ENCODE results near the gene MPV17L2. TPM values are rescaled to one million over a fixed set of nuclear protein-coding genes. Genes with fewer than 3 reads are reported as not detected.

Gene MPV17L2
- total and polyA plus RNA-seq, 2 donors (not counting 3 experiments of a cell fraction or from before 2014, with no cell fraction given): 13.8 to 27.6 TPM

DNA sequence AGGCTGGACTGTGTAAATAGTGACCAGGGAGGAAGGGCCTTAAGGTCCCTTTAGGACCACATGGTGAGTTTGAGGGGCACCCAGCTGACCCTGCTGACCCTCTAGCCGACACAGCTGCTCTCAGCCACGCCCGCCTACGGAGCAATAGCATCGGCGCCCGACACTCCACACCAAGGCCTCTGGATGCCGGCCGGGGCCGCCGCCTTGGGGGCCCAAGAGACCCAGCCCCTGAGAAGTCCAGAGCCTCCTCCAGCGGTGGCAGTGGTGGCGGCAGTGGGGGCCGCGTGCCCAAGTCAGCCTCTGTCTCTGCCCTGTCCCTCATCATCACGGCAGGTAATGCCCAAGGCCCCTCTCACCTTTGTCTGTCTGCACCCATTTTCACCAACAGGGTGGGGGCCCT is 48.7 kb upstream of the MPV17L2 start:
- ChIA-PET CTCF (interaction anchor here (4.1 kb wide), 1 partner anchor 31 kb away, joined by 17 read pairs; no protein-coding TSS in a partner anchor), POLR2A (no interaction called here)
- Histone ChIP-seq H3K79me2 (ENCODE audit: control insufficient read depth, insufficient read depth, low read length) (no peaks in the 10 kb centered on the region), H3K27ac (ENCODE audit: insufficient read depth, low read depth, low read length) (no peak overlapping the region), H3K4me3 (replicated peaks in 1 of 3; ENCODE audit: insufficient read depth in 1 of 3, low read depth in 1 of 3, low read length in 3 of 3) (no peak overlapping the region), H3K9ac (replicated peaks; ENCODE audit: extremely low read depth, insufficient read depth, low read length) (no peak overlapping the region), H3K9me1 (replicated peaks; ENCODE audit: control insufficient read depth, extremely low read depth, insufficient read depth, low read length) (no peaks in the 10 kb centered on the region), H2AFZ (ENCODE audit: low read depth, low read length) (no peak overlapping the region), H4K20me1 (replicated peaks; ENCODE audit: control insufficient read depth, extremely low read depth, insufficient read depth, low read length) (no peaks in the 10 kb centered on the region), H3K36me3 (ENCODE audit: control insufficient read depth in 2 of 2, extremely low read depth in 1 of 2, insufficient read depth in 2 of 2, low read length in 2 of 2) (no peaks in the 10 kb centered on the region), H3K9me3 (replicated peaks; ENCODE audit: control insufficient read depth, insufficient read depth, low read length) (no peaks in the 10 kb centered on the region), H3K27me3 (ENCODE audit: control insufficient read depth in 2 of 2, insufficient read depth in 2 of 2, low read length in 2 of 2) (no peaks in the 10 kb centered on the region), H3K4me1 (ENCODE audit: control insufficient read depth, extremely low read depth, insufficient read depth, low read length) (no peaks in the 10 kb centered on the region), H3K4me2 (ENCODE audit: insufficient read depth, low read length) (no peak overlapping the region)
- BruUV-seq (replicated peaks): no TSS peak
- no peak for DNase-seq (ENCODE audit: low read depth, low spot score)
- TF ChIP-seq GATA2 (IDR thresholded peaks at IDR 0.05; ENCODE audit: insufficient read depth, insufficient read length, low read depth, low read length): no peak
- TF ChIP-seq POLR2A (IDR thresholded peaks at IDR 0.05; ENCODE audit: low read depth, low read length): no peak
- no peak for TF ChIP-seq MYC (IDR thresholded peaks at IDR 0.05; ENCODE audit: low read depth, low read length)
- TF ChIP-seq JUN (IDR thresholded peaks at IDR 0.05; ENCODE audit: borderline replicate concordance, insufficient read depth, insufficient read length, low read depth): no peak
- no peak for TF ChIP-seq FOS (IDR thresholded peaks at IDR 0.05; ENCODE audit: borderline replicate concordance, insufficient read depth, low read length)
- no peak for TF ChIP-seq POLR2AphosphoS5 (IDR thresholded peaks at IDR 0.05; ENCODE audit: insufficient read depth, low read depth, low read length)
- TF ChIP-seq, protein P1, sequence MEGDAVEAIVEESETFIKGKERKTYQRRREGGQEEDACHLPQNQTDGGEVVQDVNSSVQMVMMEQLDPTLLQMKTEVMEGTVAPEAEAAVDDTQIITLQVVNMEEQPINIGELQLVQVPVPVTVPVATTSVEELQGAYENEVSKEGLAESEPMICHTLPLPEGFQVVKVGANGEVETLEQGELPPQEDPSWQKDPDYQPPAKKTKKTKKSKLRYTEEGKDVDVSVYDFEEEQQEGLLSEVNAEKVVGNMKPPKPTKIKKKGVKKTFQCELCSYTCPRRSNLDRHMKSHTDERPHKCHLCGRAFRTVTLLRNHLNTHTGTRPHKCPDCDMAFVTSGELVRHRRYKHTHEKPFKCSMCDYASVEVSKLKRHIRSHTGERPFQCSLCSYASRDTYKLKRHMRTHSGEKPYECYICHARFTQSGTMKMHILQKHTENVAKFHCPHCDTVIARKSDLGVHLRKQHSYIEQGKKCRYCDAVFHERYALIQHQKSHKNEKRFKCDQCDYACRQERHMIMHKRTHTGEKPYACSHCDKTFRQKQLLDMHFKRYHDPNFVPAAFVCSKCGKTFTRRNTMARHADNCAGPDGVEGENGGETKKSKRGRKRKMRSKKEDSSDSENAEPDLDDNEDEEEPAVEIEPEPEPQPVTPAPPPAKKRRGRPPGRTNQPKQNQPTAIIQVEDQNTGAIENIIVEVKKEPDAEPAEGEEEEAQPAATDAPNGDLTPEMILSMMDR (IDR thresholded peaks at IDR 0.05; ENCODE audit: extremely low read depth in 1 of 2, insufficient read depth in 1 of 2, low read depth in 1 of 2, low read length in 2 of 2): no peak
- TF ChIP-seq EZH2 (IDR thresholded peaks at IDR 0.05; ENCODE audit: borderline replicate concordance, low read depth, low read length, severe bottlenecking): no peak
- no peak for TF ChIP-seq MAX (IDR thresholded peaks at IDR 0.05; ENCODE audit: insufficient read depth, insufficient read length)
- dilution Hi-C loops (cut with MboI; ENCODE audit: extremely low pct_ligation_motif_present, low sequenced_read_pairs): no loop called here
- FAIRE-seq: no peak
- intact Hi-C loops (cut with micrococcal nuclease): no loop called here
